Retinal pigment epithelial cell (primary cell): ENCODE results near the gene POLR3F.
"Not testable (repeated sequence)": the region's sequence is repeated elsewhere in the genome, so short reads cannot be mapped to it uniquely, and the experiment has no call there.

ENCODE experiments used
- DNase-seq: peaks from one replicate; pipeline ENCODE4 v3.0.0-alpha.2; 2010; ENCODE audit warnings: low read depth
- H3K4me3 ChIP-seq: 2 replicates; pipeline ENCODE4 v1.5.1; 2011; ENCODE audit warnings: mild to moderate bottlenecking, low read length, control low read depth, moderate library complexity
- CTCF ChIP-seq: conservative IDR thresholded peaks from 2 replicates; pipeline ENCODE4 v1.5.1; 2011; ENCODE audit warnings: low read depth, low read length, control low read depth, inconsistent platforms

Gene POLR3F

GRCh38 chr20:18504479-18505060 lies 37.4 kb downstream of the POLR3F start:
- H3K4me3 ChIP-seq = no peak overlapping the region
- TF ChIP-seq CTCF = no peak
- no peak for DNase-seq

- peak overlapping the region; percentile 79 for H3K4me3 ChIP-seq
- no peak for DNase-seq
- no peak for TF ChIP-seq CTCF
Observed at GRCh38 chr20:18506744-18507143, 39.6 kb downstream of the POLR3F start.

- DNase-seq = peak; percentile 92
- TF ChIP-seq CTCF = no peak
- peak within 1 kb of the TSS; percentile 79 for H3K4me3 ChIP-seq
Observed at GRCh38 chr20:18507218-18508191, 40.3 kb downstream of the POLR3F start, which contains the start of gene SEC23B. TSS of gene SEC23B (plus strand) at chr20:18507940. CDS start at chr20:18510836, 2,896 bp downstream.

GRCh38 chr20:18511571-18511970 lies 44.4 kb downstream of the POLR3F start:
- DNase-seq = no peak
- TF ChIP-seq CTCF = no peak
- H3K4me3 ChIP-seq = no peak overlapping the region

GRCh38 chr20:18513208-18513607 lies 46.0 kb downstream of the POLR3F start:
- H3K4me3 ChIP-seq = no peak overlapping the region
- no peak for DNase-seq
- no peak for TF ChIP-seq CTCF

- no peak for TF ChIP-seq CTCF
- no peak overlapping the region for H3K4me3 ChIP-seq
- DNase-seq = no peak
Observed at GRCh38 chr20:18514127-18514526, 46.9 kb downstream of the POLR3F start.

- DNase-seq = no peak
- H3K4me3 ChIP-seq = no peak overlapping the region
- TF ChIP-seq CTCF = no peak
Observed at GRCh38 chr20:18515973-18516372, 48.8 kb downstream of the POLR3F start.

- DNase-seq, H3K4me3 ChIP-seq: not testable (repeated sequence)
Observed at GRCh38 chr20:18522066-18522465, 54.9 kb downstream of the POLR3F start.
